HG03060 (cell line): ENCODE data around the gene GALNTL6.

Experiments
- ATAC-seq: cut with Tn5 transposase; IDR thresholded peaks from one replicate; pipeline ENCODE4 v1.9.1; 2021; ENCODE audit warnings: low read depth, moderate number of reproducible peaks; ENCODE audit not compliant: unreplicated experiment

Gene GALNTL6

DNA sequence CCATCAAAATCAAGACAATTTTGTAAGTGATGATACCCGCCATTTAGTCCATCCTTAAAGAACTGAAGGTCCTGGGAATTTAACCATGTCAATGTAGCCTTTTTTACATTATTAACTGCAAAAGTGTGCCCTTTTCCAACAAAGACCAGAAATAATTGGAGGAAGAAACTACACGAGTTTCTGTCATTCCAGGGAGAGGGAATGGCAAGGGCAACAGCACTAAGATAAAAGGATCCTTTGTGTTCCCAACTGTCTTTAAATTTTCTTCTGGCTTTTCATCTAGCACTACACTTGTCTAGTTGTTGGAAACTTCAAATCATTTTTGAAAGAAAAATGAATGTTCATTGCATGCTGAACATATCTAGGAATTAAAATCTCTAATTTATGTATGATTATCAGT is 286.2 kb downstream of the GALNTL6 start:
- no peak for ATAC-seq

DNA sequence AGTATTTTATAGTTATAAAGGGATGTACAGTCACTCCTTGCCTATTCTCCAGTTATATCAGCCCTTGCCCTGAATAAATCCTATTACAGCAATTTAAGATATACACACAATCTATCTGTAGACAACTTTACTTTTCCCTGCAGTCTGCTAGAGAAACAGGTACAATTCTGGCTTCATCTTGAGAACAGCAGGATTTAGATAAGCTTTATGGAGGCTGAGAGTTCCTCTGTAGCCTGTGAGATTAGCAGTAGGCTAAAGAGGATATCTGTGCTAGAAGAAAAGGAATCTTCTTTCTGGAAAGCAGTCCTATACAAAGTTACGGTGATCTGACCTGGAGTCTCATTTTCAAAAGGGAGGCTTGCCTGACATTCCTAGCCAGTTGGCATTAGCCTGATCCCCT is 290.3 kb downstream of the GALNTL6 start:
- no peak for ATAC-seq

DNA sequence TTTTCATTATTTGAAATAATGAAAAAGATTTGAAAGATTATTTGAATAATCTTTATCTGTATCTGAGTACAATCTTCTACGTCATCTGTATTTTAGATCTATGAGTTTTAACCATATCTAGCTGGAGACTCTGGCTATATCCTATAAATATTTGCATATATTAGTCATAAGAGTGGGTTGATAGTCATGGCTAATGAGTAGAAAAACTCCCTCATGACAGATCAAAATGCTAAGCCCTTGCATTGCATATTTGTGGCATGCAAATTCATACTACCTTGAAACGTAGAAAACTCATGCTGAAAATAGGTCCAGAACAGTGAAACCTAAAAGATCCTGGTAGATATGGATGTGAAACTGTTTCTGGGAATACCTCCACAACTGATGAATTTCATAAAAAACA is 291.3 kb downstream of the GALNTL6 start:
- no peak for ATAC-seq

DNA sequence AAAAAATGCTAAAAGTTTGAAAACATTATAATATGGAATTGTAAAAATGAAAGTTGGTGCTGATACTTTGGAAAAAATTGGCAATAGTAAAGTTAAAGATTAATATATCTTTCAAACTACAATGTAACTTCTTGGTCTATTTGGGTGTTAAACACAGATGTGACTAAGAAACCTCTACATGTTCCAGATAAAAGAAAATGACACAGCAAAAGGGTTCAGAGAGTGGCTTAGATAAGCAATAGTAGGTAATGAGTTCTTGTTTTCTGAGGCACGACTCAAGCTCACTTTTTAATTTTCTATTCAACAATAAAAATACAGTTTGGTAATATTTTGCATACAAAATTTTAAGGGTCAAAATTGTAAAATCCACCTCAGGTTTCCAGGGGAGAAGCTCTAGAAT is 292.7 kb downstream of the GALNTL6 start:
- no peak for ATAC-seq

DNA sequence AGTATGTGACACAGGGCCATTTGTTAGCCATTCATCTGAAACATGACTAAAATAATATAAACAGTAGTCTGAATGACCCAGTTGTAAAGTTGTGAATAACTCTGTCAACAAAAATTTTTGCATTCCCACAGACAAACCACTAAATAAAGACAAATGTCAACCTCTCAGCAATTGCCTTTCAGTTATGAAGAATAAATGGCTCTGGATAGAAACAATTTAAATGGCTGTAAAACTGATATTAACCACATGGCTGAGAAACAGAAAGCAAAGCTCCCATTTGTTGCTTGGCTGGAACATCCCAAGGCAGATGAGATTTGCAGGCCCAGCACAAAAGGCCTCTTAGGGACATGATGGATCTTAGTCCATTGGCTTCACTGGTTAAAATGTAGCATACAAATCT is 296.3 kb downstream of the GALNTL6 start:
- no peak for ATAC-seq

DNA sequence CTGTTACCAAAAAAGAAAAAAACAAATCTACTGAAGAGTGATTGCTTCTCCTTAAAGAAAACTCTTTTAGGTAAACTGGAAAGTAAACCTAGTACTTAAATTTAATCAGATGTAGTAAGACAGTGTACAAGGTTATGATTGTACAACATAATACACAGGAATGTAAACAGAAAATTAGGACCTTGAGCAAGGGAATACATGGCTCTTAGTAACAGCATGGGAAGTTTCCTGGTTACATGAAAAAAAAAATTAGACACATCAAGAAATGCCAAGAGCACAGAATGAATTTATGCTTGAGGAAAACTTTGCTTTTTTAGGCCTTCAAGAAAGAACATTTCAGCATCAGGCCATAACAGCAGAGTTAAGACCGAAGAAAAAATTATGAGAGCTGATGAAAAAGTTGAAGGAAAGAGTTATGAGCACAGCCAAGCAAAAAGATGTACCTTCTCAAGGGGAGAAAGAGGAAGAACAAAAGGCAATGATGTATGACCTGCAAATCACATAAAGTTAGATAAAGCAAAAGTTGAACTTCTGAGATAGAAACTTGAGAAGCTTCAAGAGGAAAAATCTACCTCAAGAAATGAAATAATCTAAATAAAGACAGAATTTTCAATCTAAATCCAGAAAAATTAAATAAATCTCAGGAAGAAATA is 311.6 kb downstream of the GALNTL6 start:
- no peak for ATAC-seq

DNA sequence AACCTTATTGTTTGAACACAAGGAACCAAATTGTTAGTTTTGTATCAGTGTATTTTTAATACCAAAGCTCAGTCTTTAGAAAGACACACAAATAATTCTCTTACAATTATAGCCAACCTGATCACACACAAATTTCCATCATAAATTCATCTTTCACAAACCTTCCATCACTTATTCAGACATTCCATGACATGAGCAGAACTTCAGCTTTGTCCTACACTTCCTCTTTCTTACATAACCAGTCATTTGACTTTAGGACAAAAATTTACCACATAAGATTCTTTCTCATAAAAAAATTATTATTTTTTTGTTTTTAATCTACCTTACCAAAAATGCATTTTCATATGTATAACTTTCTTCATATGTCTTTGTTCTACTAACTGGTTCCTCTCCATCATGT is 312.2 kb downstream of the GALNTL6 start:
- ATAC-seq: no peak

DNA sequence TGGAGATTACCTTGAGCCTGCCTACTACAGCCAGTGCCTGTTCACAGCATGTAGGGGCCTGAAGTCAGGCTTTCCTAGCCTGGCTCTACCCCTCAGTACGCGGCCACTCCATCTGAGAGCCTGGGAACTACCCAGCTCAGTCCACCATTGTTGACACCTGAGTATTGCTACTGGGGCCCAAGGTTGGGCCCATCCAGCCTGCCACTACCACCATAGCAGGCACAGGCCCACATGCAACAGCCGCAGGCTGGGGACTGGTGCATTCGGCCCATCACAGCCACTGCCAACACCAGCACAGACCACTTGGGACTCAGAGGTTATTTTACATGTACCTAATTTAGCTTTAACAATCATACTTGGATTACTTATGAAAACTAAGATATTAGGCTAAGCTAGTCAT is 314.0 kb downstream of the GALNTL6 start:
- no peak for ATAC-seq

DNA sequence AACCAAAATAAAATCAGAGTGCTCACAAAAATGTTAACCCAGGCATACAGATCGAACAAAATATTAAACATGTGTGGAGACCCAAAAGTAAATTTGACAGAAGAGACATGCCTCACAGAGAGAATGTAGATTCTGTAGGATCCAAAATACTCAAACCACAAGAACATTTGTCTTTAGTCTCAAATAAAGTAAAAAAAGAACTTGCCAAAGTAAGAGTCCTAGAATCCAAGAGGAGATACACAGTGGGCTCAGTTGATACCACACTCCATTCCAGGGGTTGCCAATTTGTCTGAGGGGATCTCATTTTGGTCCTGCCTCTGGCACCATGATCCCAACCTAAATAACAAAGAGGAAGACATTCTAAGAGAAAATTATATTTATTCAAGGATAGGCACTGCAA is 316.4 kb downstream of the GALNTL6 start:
- no peak for ATAC-seq

DNA sequence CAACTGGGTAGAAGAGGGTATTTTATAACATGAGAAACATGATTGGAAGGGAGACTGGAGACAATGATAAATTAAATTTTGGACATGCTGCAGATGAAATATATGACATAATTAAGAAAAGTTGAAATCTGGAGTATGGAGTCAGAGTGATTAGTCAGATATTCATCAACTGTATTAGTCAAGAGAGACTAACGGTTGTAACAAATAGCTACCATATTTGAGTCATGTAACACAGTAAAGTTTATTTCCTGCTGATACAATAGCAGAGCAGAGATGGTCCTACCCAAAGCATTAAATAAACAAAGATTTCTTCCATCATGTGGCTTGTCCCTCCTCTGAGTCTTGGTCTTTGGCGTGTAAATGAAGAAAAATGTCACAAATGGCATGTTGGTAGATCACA is 321.3 kb downstream of the GALNTL6 start:
- ATAC-seq: no peak

DNA sequence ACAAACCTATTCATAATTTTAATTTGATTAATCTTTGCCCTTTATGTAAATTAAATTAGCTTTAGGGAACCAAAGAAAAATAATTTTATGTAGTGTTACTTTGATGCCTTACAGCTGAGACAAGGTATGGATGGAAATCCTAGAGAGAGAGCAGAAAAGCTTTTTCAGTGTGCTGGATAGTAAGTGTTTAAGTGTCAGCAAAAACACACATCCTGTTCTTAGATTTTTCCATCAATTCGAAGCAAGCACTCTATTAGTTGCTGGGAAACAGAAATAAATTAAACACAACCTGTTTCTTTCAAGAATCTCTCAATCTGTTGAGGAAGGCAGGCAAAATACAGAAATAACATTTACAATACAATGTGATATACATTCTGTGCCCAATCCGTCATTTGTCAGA is 327.8 kb downstream of the GALNTL6 start:
- ATAC-seq: no peak

DNA sequence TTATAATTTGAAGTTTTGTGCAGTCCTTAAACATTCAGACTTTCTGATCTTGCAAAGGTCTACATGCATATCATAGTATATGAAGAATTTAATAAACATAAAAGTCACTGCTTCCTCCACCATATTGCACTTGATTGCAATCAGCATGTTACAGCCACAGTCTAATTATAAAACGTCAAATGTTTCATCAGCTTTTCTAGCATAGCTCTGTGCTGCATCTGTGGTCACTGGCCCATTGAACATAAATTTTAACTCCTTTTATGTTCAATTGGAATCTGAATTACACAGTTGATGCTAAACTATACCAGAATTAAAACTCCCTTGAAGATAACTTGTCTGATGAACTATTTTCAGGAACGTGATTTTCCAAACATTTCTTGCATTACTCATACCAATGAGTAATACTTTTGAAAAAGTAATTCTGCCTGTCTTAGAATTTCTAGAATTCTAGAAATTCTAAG is 329.1 kb downstream of the GALNTL6 start:
- ATAC-seq: no peak

DNA sequence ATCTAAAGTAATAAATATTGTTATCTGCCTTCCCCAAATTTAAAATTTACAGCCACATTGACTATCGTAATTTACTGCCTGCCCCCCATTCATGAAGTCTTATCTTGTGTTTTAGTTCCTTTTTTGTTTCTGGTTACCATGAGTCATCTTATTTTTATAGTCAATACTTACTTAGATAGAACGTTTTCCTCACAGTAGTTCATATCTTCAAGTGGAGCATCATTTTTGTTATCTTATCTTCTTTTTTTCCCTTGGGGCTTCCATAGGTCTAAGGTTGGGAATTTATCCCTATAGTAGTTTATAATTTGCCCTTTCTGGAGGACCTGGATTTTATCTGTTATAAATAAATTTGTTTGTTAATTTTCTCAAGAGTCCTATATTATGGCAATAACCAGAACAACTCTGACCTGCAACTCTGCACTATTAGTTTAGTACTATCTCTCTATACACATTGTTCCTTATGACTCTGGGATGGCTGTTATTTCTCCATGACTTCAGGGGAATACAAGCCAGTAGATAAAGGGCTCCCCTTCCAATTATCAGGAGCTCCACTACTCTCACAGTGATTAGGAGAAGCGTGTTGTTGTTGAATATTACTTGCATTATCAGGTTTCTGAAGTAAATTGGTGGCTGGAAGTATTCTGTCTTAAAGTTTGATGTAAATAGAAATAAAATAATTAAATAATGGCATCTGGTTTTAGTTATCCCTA is 330.6 kb downstream of the GALNTL6 start:
- no peak for ATAC-seq

DNA sequence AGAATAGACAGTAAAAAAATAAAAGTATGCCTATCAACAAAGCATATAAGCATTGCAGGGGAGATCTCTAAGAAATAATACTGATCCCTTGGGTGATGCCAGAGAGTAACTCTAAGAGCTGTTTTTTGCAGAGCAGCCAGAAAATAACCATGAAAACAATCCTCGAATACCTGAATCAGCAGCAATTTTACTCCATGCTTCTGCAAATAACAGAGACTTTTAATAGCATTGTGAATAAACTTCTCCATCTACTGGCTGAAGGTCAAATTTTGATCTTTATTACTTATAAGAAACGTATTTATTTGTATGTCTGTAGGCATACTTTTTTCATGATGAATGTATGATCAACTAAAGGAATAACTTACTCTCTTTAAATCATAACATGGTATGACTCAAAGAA is 334.5 kb downstream of the GALNTL6 start:
- no peak for ATAC-seq

DNA sequence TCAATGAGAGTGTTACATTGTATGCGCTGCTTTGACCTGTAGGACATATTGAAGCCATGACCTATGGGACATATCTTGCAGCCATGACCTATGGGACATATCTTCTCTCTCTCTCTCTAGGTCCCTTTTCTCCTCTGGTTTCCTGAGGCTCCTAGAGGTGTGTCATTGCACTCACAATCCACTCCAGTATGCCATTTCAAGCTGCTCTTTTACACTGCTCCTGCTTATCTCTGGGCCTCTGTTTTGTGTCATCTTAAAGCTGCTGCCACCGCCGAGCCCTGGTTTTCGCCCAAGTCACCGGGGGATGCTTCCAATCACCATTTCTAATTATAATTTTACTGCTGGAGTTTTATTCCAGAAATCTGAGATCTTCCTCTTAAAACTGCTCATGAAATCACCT is 336.1 kb downstream of the GALNTL6 start:
- ATAC-seq: no peak

DNA sequence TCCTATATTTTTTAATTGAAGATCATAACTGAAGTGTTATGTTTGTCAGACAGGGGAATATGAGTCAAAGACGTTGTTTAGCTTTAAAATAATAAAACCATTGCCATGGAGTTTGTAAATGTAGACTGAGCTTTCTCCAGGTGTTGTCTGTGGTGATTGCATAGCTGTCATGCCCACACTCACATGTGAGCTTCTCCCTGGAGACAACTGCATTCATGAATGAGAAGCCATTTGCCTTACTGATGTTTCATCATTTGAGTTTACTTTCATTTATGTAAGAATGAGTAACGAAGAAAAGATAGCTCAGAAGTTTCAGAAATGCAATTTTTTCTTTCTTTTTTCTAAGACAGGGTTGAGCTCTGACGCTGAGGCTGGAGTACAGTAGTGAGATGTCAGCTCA is 339.1 kb downstream of the GALNTL6 start:
- ATAC-seq: no peak

DNA sequence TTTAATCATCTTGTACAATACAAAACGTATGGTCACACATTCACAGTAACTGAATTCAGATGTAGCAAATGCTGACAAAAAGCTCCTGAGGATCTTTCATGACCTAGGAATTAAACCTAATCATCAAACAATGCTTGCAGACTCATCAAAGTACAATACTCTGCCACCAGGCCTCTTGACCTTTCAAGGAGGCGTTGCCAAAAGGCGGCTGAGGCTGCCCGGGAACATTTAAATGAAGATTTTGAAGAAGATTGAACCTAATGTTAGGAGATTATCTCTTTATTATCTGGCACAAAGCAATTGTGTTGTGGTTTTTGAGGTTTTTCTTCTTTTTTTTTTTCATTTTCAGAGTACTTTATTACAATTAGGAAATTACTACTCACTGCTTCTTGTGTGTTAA is 340.5 kb downstream of the GALNTL6 start:
- ATAC-seq: no peak

DNA sequence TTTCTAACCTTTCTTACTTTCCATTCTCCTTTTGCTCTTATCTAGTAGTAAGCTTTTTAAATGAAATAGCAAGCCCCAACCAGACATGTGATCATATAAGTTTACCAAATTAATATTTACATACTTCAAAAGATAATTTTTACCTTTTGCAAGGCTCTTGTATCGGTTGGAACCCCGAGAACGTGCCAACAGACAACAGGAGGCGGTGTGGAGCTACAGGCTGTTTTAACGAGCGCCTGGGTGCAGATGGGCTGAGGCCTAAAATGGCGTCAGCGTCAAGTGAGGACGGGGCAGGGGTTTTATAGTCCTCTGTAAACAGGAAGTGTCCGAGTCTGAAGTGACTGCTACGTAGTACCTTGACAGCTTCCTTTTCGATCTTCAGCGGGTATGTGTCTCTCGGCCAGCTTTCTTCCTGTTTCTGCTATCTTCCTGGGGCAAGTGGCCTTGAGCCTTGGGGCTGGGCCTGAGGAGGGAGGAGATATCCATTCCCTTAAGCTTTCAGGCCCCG is 342.7 kb downstream of the GALNTL6 start:
- no peak for ATAC-seq

DNA sequence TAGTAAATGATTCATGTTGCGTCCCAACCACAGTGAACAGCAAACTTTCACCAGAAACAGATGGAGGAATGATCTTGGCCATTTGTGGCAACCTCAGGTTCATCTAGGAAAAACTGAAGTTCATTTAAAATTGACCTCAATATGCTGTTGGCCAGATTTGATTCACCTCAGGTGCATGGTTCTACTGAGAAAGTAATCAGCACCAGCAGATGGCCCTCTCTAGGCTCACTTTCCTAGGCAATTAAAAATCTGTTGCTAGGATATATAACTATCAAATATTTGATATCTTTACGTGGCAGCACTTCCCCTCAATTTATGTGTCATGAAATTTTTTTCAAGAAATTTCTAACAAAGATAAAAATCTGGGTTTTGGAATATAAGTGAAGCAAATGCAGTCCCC is 344.7 kb downstream of the GALNTL6 start:
- ATAC-seq: no peak

DNA sequence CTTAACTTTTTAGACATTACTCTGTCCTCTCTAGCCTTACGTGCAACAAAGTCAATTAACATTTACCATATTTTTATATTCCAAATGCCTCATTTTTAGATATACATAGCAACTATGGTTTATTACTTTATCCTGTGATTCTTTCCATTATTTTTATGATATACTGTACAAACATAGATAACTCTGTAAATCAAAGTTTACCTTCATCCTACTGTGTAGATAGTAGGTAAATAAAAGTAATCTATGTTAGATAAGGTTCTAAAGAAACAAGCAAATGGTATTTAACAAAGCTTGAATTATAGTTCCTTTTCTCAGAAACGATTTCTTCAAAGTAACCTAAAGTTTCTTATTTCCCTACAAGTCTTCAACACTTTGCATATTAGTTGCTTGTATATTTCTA is 350.0 kb downstream of the GALNTL6 start:
- no peak for ATAC-seq

DNA sequence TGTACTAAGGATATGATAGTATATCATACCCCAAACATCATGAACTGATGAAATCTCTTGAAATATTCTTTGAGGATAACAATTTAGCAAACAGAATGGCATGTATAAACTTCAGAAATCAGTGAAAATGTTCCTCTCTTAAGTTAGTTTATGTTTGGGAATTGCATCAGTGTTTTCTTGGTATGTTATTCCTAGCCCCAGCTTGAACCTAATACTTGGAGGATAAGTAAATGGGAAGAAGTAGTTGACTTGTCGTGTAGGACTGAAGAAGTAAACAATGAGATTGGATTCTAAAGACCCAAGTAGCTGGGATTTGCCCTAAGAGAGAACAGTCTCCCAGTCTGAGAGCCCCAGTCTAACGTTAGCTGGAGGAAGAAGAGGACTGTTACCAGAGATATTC is 355.7 kb downstream of the GALNTL6 start:
- no peak for ATAC-seq

DNA sequence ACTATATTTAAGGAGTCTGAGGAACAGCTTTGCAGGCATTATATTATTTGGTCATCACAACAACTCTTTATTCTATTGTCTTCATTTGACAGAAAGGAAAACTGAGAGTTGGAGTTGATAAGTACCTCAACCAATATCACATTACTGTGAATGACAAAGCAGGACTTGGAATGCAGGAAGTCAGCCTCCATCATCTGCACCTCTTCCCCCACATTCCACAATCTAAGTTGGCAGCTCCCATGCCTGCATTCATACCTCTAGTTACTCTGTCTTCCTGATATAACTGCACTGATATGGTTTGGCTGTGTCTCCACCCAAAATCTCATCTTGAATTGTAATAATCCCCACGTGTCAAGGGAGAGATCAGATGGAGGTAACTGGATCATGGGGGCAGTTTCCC is 356.7 kb downstream of the GALNTL6 start:
- no peak for ATAC-seq
